GM12801 (cell line): ENCODE results near the gene GBGT1.

ENCODE experiments used
- CTCF ChIP-seq: IDR thresholded peaks from one replicate; pipeline ENCODE4 v1.5.1; 2011; ENCODE audit warnings: control low read depth; ENCODE audit not compliant: insufficient read length; ENCODE audit errors: extremely low read depth

Gene GBGT1

GRCh38 chr9:133113949-133114885 lies 49.5 kb downstream of the GBGT1 start:
- TF ChIP-seq CTCF, result no peak

- no peak for TF ChIP-seq CTCF
Measured at GRCh38 chr9:133113163-133113948, 50.4 kb downstream of the GBGT1 start.

- no peak for TF ChIP-seq CTCF
Measured at GRCh38 chr9:133112663-133113026, 51.1 kb downstream of the GBGT1 start.

GRCh38 chr9:133111808-133112662 lies 51.7 kb downstream of the GBGT1 start:
- TF ChIP-seq CTCF, result no peak

- no peak for TF ChIP-seq CTCF
Measured at GRCh38 chr9:133109931-133110650, 53.6 kb downstream of the GBGT1 start.

- TF ChIP-seq CTCF, result no peak
Measured at GRCh38 chr9:133108794-133109641, 54.7 kb downstream of the GBGT1 start.
